HG03520 (cell line): ENCODE measurements around the gene PCIF1.

ENCODE experiments used
- ATAC-seq: cut with Tn5 transposase; IDR thresholded peaks from one replicate; pipeline ENCODE4 v1.9.1; 2021; ENCODE audit warnings: mild to moderate bottlenecking, moderate library complexity; ENCODE audit not compliant: unreplicated experiment

Gene PCIF1

GRCh38 chr20:45904583-45905504, 29.6 kb upstream of the PCIF1 start:
- no peak for ATAC-seq

- no peak for ATAC-seq
These were observed 28.9 kb upstream of the PCIF1 start for GRCh38 chr20:45905505-45906079.

DNA sequence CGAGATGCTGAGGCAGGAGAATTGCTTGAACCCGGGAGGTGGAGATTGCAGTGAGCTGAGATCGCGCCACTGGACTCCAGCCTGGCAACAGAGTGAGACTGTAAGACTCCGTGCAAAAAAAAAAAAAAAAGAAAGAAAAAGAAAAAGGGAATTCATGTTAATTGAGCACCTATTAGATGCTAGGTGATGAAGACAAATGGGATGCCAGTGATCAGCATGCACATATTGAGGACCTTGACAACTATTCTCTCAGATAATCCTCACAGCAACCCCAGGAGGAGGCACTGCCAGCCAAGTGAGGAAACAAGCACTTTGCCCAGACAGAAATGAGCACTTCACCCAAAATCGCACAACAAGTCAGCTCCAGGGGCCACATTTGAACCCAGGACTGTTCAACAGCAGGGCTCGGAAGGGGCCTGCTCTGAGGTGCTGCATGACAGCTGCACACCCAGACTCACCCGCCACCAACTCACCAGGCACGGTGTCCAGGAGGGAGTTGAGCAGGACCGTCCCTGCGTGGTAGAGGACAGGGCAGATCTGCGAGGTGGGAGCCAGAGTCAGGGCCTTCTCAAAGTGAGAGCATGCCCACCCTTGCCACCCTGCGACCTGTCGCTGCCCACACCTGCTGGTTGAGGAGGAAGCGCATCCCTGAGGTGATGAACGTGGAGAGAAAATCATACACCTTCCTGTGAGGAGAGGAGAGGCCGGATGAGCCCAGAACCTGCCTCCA, 27.1 kb upstream of the PCIF1 start:
- ATAC-seq = no peak

- ATAC-seq = no peak
These were observed 26.4 kb upstream of the PCIF1 start for GRCh38 chr20:45908084-45908483.

GRCh38 chr20:45909336-45909808, 25.1 kb upstream of the PCIF1 start:
- no peak for ATAC-seq

- no peak for ATAC-seq
These were observed 24.4 kb upstream of the PCIF1 start for GRCh38 chr20:45909817-45910669.

DNA sequence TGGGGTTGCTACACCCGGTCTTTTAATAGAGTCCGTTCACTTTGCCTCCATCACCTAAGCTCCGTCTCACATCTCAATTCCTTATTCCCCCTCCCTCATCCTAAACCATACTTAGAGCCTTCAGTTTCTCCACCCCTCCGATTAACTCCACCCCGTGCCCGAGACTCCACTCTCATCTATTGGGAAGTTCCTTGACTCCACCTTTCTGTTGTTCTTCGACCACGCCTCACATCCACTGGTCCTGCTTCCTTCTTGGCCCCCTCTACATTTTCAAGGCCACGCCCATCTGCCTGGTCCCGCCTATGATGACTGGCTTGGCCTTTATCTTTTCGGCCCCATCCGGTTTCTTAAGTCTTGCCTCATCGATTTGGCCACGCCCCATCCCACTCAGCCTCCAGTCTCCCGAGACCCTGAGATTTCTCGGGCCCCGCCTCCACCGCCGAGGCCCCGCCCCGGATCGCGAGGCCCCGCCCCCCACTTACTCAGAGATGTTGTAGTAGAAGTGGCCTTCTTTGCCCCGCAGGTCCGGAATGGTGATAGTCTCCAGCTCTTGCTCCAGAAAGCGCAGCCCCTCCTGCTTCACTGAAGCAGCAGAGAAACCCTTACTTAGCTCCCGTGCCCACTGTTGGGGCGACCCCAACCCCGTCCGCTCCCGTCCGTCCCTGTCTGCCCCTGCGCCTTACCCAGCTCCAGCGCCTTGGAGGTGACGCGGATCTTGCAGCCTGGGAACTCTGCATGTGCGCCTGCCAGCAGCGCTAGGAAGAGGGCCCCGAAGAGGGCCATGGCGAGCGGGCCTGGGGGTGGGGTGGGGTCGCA, 23.6 kb upstream of the PCIF1 start:
- peak; percentile 93 for ATAC-seq

- ATAC-seq = no peak
These were observed 22.8 kb upstream of the PCIF1 start, which contains the start of gene PLTP for GRCh38 chr20:45911486-45912343. Gene PLTP, minus strand, starts transcription at chr20:45912155. Its CDS starts 703 bp downstream, at chr20:45911452.

- no peak for ATAC-seq
These were observed 22.2 kb upstream of the PCIF1 start for GRCh38 chr20:45912344-45912682.

- ATAC-seq = no peak
These were observed 21.4 kb upstream of the PCIF1 start for GRCh38 chr20:45913116-45913515.

DNA sequence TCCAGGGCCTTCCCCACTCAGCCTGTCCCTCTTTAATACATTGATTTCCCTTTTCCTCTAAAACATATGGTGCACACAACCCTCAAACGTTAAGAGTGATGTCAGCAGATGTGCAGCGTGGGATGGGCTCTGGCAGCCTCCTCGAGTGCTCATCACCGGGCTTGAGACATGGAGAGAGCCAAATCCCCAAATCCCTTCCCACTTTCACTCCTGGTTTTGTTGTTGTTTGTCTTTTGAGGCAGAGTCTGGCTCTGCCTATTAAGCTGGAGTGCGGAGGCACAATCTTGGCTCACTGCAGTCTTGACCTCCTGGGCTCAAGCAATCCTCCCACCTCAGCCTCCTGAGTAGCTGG, 16.7 kb upstream of the PCIF1 start:
- ATAC-seq = no peak

GRCh38 chr20:45918182-45918737, 16.2 kb upstream of the PCIF1 start:
- no peak for ATAC-seq

DNA sequence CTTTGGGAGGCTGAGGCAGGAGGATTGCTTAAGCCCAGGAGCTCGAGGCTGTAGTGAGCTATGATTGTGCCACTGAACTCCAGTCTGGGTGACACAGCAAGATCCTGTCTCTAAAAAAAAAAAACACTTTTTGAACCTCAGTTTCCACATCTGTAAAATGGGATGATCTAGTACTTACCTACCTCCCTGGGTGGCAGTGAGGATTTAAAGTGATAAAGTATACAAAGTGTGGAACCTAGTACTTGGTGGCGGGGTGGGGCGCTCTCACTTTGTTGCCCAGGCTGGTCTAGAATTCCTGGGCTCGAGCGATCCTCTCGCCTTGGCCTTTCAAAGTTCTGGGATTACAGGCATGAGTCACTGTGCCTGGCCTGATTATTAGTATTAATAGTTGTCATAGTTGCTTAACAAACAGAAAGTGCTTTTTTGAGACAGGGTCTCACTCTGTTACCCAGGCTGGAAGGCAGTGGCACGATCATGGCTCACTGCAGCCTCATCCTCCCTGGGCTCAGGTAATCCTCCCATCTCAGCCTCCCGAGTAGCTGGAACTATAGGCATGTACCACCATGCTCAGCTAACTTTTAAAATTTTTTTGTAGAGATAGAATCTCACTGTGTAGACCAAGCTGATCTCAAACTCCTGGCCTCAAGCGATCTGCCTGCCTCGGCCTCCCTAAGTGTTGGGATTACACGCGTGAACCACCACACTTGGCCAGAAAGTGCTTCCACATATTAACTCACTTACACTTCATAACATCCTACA, 15.5 kb upstream of the PCIF1 start:
- ATAC-seq = no peak

DNA sequence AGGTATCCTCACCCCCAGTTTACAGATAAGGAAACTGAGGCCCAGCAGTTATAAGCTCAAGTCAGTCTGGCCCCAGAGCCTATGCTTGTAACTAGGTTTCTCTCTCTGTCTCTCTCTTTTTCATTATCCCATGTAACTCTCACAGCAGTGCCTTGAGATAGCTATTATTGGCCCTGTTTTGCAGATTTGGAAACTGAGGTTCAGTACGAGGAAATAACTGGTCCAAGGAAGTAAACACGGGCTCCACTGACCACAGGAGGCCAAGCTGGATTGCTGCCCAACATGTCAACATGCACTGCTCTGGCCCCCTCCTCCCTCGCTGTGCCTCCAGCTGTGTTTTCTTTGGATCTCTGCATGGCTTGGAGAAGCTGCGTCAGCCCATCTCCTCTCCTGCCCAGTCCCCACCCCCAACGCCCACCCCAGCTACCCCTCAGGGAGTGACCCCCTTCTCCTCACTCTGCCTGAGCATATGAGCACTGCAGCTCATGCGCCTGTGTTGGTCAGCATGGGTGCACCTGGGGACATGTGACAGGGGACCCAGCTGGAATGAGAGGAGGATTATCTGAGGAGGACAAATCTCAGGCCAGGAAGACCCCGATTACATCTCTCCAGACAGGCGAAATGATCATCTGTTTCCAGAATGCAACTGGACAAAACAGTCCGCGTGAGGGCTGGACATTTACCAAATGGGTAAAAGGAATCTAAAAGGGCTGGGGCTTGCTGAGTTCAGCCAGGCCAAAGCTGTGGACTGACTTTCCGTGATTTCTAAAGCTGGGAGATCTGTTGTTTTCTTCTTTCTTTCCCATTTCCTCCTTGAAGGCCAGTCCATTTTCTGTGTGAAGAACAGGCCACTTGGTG, 14.7 kb upstream of the PCIF1 start:
- no peak for ATAC-seq

DNA sequence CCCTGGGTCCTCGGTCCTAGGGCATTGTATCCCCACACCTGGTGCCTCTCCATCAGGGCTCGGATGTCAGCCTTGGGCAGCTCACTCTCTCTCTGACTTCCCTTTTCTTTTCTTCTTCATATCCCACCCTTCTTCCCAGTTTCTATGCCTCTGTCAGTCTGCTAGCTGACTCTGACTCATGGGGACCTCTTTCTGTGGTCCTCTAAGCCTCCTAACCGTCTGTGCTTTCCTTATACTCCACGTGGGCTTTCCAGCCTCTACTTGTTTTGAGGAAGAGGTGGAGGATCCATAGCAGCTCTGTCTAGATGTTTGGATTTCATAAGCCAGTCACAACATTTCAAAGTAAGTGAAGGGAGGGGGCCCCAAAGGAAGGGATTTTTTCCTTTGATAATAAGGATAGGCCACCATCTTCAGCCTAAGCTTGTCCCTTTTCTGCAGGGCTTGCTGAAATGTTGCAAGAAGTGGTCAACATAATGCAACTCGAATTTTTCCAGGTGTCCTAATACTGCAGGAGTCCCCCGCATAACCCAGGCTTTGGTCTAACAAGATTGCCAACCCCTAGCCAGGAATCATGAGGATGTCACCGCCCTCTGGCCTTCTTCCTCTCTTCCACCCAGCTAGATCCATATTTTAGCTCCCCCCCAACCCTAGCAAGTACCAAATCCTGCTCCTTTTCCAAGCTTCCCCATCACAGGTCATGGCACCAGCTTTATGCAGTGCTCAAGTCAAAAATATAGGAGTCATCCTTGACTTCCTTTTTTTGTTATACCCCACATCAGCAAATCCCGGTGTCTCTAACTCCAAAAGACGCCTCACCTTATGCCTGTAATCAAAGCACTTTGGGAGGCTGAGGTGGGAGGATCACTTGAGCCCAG, 13.8 kb upstream of the PCIF1 start:
- no peak for ATAC-seq
